T-helper 22 cell (primary cell): Measurements from ENCODE around the gene PCDHGA10.
"Not testable (repeated sequence)": the region's sequence is repeated elsewhere in the genome, so short reads cannot be mapped to it uniquely, and the experiment has no call there.

Experiments used
- DNase-seq: peaks from one replicate; pipeline ENCODE4 v3.0.0-alpha.2; 2020; ENCODE audit warnings: low read depth

The PCDHGA10 gene

GRCh38 chr5:141412854-141413539, at the start of gene PCDHGA10:
TSS of gene PCDHGA10 (plus strand) at chr5:141412987. CDS start at chr5:141413176, 189 bp downstream.
- DNase-seq = no peak

DNA sequence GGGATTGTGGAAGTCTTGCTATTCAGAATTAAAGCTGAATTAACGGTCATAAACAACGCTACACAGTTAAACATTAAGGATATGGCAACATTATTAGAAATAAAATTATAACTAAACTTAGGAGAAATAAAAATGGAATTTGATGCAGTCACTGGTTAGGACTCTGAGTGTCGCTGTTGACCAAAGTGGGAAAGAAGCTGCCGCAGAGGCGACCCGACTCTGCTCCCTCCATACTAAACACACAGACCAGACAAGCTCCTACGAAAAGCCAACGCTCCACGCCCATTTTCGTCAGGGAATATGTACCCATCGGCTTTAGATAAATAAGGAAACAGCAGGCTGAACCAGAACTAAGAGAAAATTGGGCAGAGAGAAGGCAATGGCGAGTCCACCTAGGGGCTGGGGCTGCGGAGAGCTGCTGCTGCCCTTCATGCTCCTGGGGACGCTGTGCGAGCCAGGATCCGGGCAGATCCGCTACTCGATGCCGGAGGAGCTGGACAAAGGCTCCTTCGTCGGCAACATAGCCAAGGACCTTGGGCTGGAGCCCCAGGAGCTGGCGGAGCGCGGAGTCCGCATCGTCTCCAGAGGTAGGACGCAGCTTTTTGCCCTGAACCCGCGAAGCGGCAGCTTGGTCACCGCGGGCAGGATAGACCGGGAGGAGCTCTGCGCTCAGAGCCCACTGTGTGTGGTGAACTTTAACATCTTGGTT, 48.7 kb upstream of the PCDHGA10 start, which contains the start of gene PCDHGA5:
PCDHGA5 (plus strand) TSS at position 211 of the 709 bp plus-strand sequence; CDS start at position 380, 169 bp downstream.
- DNase-seq = no peak

- no peak for DNase-seq
These were observed 46.5 kb upstream of the PCDHGA10 start for GRCh38 chr5:141366016-141366896.

DNA sequence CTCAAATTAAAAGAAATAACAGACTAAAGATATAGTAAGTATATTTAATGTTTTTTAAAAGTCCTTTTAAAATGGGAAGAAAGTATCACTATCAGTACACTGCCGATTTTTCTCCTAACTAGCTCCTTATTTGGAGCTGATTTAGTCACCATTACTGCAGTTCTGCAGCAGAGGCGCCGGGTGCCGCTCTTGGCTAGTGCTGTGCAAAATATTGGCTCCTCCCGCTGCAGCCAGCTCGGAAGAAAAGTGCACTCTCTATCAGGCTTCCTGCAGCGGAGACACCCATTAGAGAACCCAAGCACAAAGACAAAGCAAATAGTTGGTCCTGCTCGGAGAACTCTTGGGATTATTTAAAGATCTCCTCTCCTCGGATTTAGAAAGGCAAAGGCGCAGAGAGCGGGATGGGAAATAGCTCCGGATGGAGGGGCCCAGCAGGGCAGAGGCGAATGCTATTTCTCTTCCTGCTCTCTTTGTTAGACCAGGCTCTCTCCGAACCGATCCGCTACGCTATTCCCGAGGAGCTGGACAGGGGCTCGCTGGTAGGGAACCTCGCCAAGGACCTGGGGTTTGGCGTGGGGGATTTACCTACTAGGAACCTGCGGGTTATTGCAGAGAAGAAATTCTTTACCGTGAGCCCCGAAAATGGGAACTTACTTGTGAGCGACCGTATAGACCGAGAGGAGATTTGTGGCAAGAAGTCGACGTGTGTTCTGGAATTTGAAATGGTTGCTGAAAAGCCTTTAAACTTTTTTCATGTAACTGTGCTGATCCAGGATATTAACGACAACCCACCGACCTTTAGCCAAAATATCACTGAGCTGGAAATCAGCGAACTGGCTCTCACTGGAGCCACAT, 42.6 kb upstream of the PCDHGA10 start, which contains the start of gene PCDHGB3:
PCDHGB3 (plus strand) TSS at position 249 of the 855 bp plus-strand sequence; CDS start at position 402, 153 bp downstream.
- DNase-seq = no peak

- DNase-seq = no peak
These were observed 41.0 kb upstream of the PCDHGA10 start for GRCh38 chr5:141371572-141372475.

GRCh38 chr5:141373673-141374317, 39.0 kb upstream of the PCDHGA10 start, which contains the start of gene PCDHGA6:
TSS of gene PCDHGA6 (plus strand) at chr5:141373891. CDS start at chr5:141374084, 193 bp downstream.
- no peak for DNase-seq

GRCh38 chr5:141374627-141375026, 38.2 kb upstream of the PCDHGA10 start:
- no peak for DNase-seq

DNA sequence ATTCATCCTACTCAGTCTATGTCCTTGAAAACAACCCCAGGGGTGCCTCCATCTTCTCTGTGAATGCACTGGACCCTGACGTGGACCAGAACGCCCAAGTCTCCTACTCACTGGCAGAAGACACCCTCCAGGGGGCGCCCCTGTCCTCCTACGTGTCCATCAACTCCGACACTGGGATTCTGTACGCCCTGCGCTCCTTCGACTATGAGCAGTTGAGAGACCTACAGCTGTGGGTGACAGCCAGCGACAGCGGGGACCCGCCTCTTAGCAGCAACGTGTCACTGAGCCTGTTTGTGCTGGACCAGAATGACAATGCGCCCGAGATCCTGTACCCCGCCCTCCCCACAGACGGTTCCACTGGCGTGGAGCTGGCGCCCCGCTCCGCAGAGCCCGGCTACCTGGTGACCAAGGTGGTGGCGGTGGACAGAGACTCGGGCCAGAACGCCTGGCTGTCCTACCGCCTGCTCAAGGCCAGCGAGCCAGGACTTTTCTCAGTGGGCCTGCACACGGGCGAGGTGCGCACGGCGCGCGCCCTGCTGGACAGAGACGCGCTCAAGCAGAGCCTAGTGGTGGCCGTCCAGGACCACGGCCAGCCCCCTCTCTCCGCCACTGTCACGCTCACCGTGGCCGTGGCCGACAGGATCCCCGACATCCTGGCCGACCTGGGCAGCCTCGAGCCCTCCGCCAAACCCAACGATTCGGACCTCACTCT, 37.2 kb upstream of the PCDHGA10 start:
- not testable (repeated sequence) for DNase-seq

DNA sequence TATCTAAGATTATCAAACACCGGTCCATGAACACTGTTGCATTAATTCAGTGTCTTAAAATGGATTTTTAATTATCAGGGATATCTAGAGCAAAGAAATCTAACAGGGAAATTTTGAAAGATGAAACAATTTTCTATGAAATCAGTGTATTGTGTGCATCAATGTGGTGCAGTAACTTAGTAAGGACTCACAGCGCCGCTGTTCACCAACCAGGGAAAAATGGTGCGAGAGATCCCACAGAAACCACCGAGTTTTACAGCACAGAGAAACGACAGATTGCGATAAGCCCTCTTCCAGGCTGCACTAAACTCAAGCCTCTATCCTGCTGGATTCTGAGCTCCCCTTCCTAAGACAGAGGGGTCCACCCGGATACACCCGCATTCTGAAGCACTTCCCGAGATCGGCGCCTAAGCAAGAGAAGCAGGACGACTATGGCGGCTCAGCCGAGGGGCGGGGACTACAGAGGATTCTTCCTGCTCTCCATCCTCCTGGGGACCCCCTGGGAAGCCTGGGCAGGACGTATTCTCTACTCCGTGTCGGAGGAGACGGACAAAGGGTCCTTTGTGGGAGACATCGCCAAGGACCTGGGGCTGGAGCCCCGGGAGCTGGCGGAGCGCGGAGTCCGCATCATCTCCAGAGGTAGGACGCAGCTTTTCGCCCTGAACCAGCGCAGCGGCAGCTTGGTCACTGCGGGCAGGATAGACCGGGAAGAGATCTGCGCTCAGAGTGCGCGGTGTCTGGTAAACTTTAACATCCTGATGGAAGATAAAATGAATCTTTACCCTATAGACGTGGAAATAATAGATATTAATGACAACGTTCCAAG, 30.1 kb upstream of the PCDHGA10 start, which contains the start of gene PCDHGA7:
PCDHGA7 (plus strand) TSS at position 274 of the 826 bp plus-strand sequence; CDS start at position 432, 158 bp downstream.
- no peak for DNase-seq

GRCh38 chr5:141383345-141383744, 29.4 kb upstream of the PCDHGA10 start:
- no peak for DNase-seq

DNA sequence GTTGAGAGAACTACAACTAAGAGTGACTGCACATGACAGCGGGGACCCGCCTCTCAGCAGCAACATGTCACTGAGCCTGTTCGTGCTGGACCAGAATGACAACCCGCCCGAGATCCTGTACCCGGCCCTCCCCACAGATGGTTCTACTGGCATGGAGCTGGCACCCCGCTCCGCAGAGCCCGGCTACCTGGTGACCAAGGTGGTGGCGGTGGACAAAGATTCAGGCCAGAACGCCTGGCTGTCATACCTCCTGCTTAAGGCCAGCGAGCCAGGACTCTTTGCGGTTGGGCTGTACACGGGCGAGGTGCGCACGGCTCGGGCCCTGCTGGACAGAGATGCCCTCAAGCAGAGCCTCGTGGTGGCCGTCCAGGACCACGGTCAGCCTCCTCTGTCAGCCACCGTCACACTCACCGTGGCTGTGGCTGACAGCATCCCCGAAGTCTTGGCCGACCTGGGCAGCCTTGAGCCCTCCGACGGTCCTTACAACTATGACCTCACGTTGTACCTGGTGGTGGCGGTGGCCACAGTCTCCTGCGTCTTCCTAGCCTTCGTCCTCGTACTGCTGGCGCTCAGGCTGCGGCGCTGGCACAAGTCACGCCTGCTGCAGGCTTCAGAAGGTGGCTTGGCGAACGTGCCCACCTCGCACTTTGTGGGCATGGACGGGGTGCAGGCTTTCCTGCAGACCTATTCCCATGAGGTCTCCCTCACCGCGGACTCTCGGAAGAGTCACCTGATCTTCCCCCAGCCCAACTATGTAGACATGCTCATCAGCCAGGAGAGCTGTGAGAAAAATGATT, 28.1 kb upstream of the PCDHGA10 start:
- DNase-seq = no peak

DNA sequence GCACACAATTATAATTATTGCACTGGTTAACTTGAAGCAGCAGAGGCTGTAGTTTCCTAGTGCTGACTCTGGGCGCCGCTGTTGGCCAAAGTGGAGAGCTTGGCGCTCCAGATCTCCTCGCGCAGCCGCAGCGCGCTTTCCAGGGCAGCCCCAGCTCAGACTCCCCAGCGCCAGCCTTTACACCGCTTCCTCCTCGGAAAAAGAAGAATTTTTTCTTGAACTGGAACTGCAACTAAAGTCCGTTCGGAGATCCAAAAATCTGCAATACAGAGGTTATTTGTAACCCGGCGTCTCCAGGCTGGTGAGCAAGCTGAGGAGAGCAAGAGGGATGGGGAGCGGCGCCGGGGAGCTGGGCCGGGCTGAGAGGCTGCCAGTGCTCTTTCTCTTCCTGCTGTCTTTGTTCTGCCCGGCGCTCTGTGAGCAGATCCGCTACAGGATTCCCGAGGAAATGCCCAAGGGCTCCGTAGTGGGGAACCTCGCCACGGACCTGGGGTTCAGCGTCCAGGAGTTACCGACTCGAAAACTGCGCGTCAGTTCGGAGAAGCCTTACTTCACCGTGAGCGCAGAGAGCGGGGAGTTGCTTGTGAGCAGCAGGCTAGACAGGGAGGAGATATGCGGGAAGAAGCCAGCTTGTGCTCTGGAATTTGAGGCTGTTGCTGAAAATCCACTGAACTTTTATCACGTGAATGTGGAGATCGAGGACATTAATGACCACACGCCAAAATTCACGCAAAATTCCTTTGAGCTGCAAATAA, 25.1 kb upstream of the PCDHGA10 start, which contains the start of gene PCDHGB4:
PCDHGB4 (plus strand) TSS at position 142 of the 755 bp plus-strand sequence; CDS start at position 329, 187 bp downstream.
- DNase-seq = not testable (repeated sequence)

DNA sequence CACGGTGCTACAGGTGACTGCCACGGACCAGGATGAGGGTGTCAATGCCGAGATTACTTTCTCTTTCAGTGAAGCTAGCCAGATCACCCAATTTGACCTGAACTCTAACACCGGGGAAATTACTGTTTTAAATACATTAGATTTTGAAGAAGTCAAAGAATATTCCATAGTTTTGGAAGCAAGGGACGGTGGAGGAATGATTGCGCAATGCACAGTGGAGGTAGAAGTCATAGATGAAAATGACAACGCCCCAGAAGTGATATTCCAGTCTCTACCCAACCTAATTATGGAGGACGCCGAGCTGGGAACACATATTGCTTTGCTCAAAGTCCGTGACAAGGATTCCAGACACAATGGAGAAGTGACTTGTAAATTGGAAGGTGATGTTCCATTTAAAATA, 24.1 kb upstream of the PCDHGA10 start:
- DNase-seq = no peak

DNA sequence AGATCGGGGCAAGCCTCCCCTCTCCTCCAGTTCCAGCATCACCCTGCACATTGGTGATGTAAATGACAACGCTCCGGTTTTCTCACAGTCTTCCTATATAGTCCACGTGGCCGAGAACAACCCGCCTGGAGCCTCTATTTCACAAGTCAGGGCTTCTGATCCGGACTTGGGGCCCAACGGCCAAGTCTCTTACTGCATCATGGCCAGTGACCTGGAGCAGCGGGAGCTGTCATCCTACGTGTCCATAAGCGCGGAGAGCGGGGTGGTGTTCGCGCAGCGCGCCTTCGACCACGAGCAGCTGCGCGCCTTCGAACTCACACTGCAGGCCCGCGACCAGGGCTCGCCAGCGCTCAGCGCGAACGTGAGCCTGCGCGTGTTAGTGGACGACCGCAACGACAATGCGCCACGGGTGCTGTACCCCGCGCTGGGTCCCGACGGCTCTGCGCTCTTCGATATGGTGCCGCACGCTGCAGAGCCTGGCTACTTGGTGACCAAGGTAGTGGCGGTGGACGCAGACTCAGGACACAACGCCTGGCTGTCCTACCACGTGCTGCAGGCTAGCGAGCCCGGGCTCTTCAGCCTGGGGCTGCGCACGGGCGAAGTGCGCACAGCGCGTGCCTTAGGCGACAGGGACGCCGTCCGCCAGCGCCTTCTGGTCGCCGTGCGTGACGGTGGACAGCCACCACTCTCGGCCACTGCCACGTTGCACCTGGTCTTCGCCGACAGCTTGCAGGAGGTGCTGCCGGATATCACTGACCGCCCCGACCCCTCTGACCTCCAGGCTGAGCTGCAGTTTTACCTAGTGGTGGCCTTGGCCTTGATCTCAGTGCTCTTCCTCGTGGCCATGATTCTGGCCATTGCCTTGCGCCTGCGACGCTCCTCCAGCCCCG, 23.4 kb upstream of the PCDHGA10 start:
- DNase-seq = no peak
